HG02852 (cell line): ENCODE data around the gene PRELP.

Source experiments
- ATAC-seq: cut with Tn5 transposase; IDR thresholded peaks from one replicate; pipeline ENCODE4 v1.9.1; 2021; ENCODE audit warnings: mild to moderate bottlenecking, moderate library complexity; ENCODE audit not compliant: unreplicated experiment

PRELP gene

GRCh38 chr1:203521074-203521794, 45.6 kb downstream of the PRELP start:
- no peak for ATAC-seq

GRCh38 chr1:203521812-203522211, 46.2 kb downstream of the PRELP start:
- ATAC-seq = no peak

GRCh38 chr1:203522237-203522636, 46.6 kb downstream of the PRELP start:
- ATAC-seq = no peak

DNA sequence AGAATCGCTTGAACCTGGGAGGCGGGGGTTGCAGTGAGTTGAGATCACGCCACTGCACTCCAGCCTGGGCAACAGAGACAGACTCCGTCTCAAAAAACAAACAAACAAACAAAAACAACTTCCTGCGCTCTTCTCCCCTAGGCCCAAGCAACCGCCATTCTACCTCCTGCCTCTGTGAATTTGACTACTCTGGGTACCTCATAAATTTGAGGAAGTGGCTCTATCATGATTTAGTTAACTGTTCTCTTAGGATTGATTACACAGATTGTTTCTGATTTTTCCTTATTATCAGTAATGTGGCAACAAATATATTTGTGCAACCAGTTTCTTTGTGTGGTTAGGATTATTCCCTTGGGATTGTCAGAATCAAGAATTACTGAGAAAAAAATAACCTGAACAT, 48.1 kb downstream of the PRELP start:
- no peak for ATAC-seq

GRCh38 chr1:203524152-203524551, 48.5 kb downstream of the PRELP start:
- no peak for ATAC-seq

DNA sequence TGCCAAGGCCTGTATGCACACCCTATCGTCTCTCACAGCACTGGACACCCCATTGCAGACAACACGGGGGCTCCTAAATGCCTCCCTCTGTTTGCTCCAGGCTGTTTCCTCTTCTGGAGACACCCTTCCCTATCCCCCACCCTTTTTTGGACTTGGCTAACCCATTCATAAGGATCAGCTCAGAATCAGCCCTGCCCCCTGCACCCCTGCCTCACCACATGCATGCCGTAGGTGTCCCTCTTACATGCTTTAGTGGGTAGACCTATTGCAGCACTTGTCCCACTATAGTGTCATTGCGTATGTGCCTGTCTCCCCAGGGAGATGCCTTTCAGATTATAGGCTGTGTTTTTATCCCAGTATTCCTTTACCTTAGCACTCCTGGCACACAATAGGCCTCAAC, 49.2 kb downstream of the PRELP start:
- no peak for ATAC-seq

DNA sequence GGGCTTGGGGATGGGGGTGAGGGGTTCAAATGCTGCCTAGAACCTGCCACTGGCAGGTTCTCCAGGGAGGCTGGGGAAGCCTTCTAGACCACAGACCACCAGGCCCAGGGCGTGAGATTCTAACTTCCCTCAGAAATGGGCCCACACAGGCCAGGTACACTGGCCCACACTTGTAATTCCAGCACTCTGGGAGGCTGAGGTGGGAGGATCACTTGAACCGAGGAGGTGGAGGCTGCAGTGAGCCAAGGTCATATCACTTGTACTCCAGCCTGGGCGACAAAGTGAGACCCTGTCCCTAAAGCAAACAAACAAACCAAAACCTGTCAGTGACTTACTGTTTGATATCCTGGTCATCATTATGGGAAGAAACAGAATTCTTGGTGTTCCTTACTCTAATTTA, 50.1 kb downstream of the PRELP start:
- no peak for ATAC-seq

DNA sequence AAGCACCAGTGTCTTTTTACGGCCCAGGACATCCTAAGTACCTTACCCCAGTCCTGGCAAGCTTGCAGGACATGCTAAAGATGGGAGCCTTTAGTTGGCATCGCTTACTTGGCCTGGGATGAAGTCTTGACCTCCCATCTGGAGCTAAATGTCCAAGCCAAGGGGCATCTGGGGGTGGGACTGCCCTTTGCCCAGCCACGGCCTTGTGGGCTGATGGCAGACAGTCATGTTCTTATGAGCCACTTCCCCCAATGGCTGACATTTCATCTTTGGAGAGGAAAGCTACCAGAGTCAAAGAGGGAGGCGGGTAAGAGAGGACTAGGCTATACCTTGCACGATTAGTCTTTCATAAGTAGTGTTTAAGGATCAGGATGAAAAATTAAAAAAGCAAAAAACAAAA, 50.5 kb downstream of the PRELP start:
- no peak for ATAC-seq

DNA sequence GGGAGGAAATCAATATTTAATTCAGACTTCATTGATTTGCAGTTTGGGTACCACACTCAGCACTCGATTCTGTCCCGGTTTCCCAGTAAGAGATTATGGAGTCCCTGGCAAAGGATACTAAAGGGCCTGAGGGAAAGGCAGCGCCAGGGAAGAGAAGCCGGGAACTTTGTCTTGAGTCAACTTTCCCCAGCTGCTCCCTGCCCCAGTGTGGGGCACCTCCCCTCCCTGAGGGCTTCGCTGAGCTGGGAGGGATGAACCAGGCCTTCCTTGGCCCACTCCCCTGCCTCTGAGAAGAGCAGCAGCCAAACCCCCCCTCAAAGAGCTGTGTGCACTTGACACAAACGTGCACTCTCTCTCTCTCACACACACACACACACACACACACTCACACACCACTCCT, 51.0 kb downstream of the PRELP start:
- ATAC-seq = no peak

DNA sequence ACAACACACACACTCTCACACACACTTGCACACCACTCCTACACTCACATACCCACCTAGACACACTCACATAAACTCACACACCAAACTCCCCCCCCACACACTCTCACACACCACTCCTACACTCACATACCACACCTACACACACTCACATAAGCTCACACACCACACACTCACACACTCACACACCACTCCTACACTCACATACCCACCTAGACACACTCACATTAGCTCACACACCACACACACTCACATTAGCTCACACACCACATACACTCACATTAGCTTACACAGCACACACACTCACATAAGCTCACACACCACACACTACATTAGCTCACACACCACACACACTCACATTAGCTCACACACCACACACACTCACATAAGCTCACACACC, 51.4 kb downstream of the PRELP start:
- ATAC-seq = no peak

GRCh38 chr1:203528063-203528462, 52.5 kb downstream of the PRELP start:
- ATAC-seq = no peak

GRCh38 chr1:203528976-203529835, 53.6 kb downstream of the PRELP start:
- no peak for ATAC-seq

DNA sequence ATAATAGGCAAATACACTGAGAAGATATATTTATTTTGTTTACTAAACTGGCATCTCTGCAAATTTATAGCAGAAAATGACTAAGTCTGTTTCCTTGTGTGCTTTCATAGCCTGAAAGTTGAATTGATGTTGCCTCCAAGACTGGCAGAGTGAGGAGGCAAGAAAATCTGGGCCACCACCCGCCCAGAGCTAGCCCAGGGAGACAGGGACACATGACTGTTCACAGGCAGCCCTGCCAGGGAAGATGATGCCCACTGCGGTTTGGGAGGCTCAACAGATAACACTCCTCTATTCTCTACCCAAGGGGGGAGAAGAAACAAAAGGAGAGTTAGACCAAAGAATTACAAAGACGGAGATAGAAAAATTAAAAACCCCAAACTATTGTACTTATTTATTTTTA, 55.5 kb downstream of the PRELP start:
- no peak for ATAC-seq

DNA sequence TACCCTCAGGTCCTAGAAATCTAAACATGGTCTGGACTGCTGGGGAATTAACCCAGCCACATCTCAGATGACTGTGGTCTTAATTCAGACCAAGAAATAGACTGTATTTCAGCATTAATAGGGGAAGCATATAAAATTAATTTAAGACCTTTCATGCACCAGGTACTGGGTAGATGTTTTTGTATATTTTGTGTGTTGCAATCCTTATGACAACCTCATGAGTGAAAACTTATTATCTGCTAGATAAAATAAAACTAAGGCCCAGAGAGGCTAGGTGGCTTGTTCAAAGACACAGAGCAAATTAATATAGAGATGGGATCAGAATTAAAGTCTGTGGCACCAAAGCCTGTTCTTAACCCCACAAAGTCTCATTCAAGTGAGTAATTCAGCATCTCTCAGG, 58.4 kb downstream of the PRELP start:
- ATAC-seq = no peak

DNA sequence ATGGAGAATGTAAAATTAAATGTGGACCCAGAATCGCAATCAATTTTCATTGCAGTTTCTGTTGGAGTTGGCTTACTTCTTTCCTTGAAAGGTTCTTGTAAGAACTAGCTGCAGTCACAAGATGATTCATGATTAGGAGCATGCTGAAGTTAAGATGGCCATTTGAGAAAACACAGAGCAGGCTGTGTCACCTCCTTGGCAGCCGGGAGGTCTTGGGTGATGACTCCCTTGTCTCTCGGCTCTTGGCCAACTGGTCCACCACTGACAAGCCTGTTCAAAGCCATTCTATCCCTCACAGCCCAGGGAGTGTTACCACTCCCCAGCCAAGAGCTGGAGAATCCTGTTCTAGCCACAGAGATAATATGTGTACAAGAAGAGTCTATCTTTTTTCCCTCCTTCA, 58.9 kb downstream of the PRELP start:
- ATAC-seq = no peak

- no peak for ATAC-seq
Measured at GRCh38 chr1:203536575-203536974, 61.0 kb downstream of the PRELP start.

GRCh38 chr1:203536980-203537455, 61.4 kb downstream of the PRELP start:
- no peak for ATAC-seq

- no peak for ATAC-seq
Measured at GRCh38 chr1:203537806-203538464, 62.3 kb downstream of the PRELP start.

DNA sequence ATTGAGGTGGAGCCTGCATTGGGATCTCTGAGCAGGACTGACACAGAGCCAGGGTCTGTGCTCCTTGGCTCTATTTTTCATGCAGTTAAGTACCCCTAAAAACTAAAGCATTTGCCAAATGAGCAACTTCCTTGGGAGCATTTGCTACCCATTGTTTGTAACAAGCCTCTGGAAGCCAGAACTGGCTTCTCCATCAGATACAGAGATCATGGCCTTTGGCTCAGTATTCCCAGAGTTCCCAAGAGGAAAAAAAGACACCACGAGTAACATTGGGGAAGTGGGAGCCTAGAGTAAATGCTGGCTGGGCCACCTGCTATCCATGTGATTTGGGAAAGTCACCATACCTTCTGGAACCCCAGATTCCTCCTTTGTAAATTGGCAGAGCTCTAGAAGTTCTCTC, 63.1 kb downstream of the PRELP start:
- no peak for ATAC-seq

DNA sequence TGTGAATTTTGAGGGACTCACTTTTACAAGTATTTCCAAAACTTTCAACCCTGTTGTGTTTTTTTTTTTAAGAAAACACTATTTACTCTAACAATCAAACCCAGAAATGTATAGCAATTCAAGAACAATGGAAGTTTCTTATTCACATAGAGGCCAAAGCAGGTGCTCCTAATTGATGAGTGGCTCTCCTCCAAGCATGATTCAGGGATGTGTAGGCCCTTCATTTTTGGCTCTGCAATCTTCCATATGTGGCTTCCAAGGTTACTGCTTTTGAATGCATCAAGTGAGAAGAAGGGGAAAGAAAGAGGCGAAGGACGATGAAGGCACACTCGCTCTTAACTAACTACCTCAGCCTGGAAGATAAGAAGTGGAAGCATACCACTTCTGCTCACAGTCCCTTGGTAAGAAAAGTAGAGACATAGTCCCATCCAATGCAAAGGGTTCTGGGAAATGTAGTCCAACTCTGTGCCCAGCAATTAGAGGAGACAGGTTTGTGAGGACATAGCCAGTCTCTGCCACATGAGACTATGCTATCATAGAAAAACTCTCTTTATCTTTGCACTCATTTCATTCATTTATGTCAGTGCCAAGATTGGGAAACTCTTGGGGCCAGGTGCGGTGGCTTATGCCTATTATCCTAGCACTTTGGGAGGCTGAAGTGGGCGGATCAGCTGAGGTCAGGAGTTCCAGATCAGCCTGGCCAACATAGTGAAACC, 64.4 kb downstream of the PRELP start:
- ATAC-seq = no peak
